H9 (cell line): ENCODE results near the gene UBR2. TPM values are rescaled to one million over a fixed set of nuclear protein-coding genes. Genes with fewer than 3 reads are reported as not detected.

Source experiments
- DNase-seq: peaks from one replicate; pipeline ENCODE4 v3.0.0-alpha.2; 2017
- H2AFZ ChIP-seq: one replicate; pipeline ENCODE4 v1.6.1; 2013; ENCODE audit warnings: mild to moderate bottlenecking, low read length, control low read depth, moderate library complexity
- H2AK5ac ChIP-seq: 2 replicates; pipeline ENCODE4 v1.6.1; 2013; ENCODE audit warnings: low read length, control low read depth, mixed read lengths; ENCODE audit not compliant: insufficient read length
- H2BK120ac ChIP-seq: one replicate; pipeline ENCODE4 v1.6.1; 2013; ENCODE audit warnings: low read depth, mild to moderate bottlenecking, low read length, control low read depth, inconsistent platforms; ENCODE audit not compliant: poor library complexity, severe bottlenecking
- H2BK12ac ChIP-seq: 2 replicates; pipeline ENCODE4 v1.6.1; 2013; ENCODE audit warnings: low read length, control low read depth, mixed read lengths, low read depth; ENCODE audit not compliant: insufficient read length
- H2BK15ac ChIP-seq: 2 replicates; pipeline ENCODE4 v1.6.1; 2013; ENCODE audit warnings: low read depth, low read length, control low read depth
- H2BK20ac ChIP-seq: one replicate; pipeline ENCODE4 v1.6.1; 2013; ENCODE audit warnings: low read depth, mild to moderate bottlenecking, low read length, control low read depth, inconsistent platforms; ENCODE audit not compliant: poor library complexity, severe bottlenecking
- H2BK5ac ChIP-seq: 2 replicates; pipeline ENCODE4 v1.6.1; 2013; ENCODE audit warnings: low read length, control low read depth, mixed read lengths; ENCODE audit not compliant: insufficient read length
- H3K14ac ChIP-seq: 2 replicates; pipeline ENCODE4 v1.6.1; 2013; ENCODE audit warnings: low read length, control low read depth; ENCODE audit not compliant: insufficient read depth
- H3K18ac ChIP-seq: 2 replicates; pipeline ENCODE4 v1.6.1; 2013; ENCODE audit warnings: low read depth, mild to moderate bottlenecking, mixed read lengths, low read length, control low read depth; ENCODE audit not compliant: insufficient read length
- H3K23ac ChIP-seq: 2 replicates; pipeline ENCODE4 v1.6.1; 2013; ENCODE audit warnings: low read length, control low read depth, mixed read lengths, low read depth; ENCODE audit not compliant: insufficient read length
- H3K23me2 ChIP-seq: 2 replicates; pipeline ENCODE4 v1.6.1; 2013; ENCODE audit warnings: low read depth, mild to moderate bottlenecking, mixed read lengths, low read length, control low read depth; ENCODE audit not compliant: insufficient read length, poor library complexity, severe bottlenecking
- H3K27ac ChIP-seq: 2 replicates; pipeline ENCODE4 v1.5.1; 2013; ENCODE audit warnings: low read length, control low read depth, mixed read lengths, low read depth; ENCODE audit not compliant: insufficient read length
- H3K27me3 ChIP-seq: 2 replicates; pipeline ENCODE4 v1.6.1; 2013; ENCODE audit warnings: low read length, control low read depth, inconsistent platforms; ENCODE audit not compliant: insufficient read depth
- H3K4ac ChIP-seq: 2 replicates; pipeline ENCODE4 v1.6.1; 2013; ENCODE audit warnings: low read depth, mild to moderate bottlenecking, control low read depth, inconsistent platforms, low read length, moderate library complexity
- H3K4me1 ChIP-seq: 2 replicates; pipeline ENCODE4 v1.6.1; 2013; ENCODE audit warnings: low read length, control low read depth, inconsistent platforms; ENCODE audit not compliant: insufficient read depth
- H3K4me2 ChIP-seq: 2 replicates; pipeline ENCODE4 v1.6.1; 2013; ENCODE audit warnings: low read length, control low read depth, mixed read lengths; ENCODE audit not compliant: insufficient read length, insufficient read depth
- H3K56ac ChIP-seq: 2 replicates; pipeline ENCODE4 v1.6.1; 2013; ENCODE audit warnings: low read depth, mild to moderate bottlenecking, mixed read lengths, low read length, control low read depth; ENCODE audit not compliant: insufficient read length
- H3K79me1 ChIP-seq: 2 replicates; pipeline ENCODE4 v1.6.1; 2013; ENCODE audit warnings: low read depth, mild to moderate bottlenecking, moderate library complexity, low read length, control low read depth, inconsistent platforms; ENCODE audit not compliant: insufficient read depth, poor library complexity, severe bottlenecking
- H3K79me2 ChIP-seq: 2 replicates; pipeline ENCODE4 v1.6.1; 2013; ENCODE audit warnings: low read length, control low read depth, inconsistent platforms; ENCODE audit not compliant: insufficient read depth
- H3K9ac ChIP-seq: 2 replicates; pipeline ENCODE4 v1.6.1; 2013; ENCODE audit warnings: low read length, control low read depth, mixed read lengths; ENCODE audit not compliant: insufficient read length; ENCODE audit errors: extremely low read depth
- H3K9me3 ChIP-seq: one replicate; pipeline ENCODE4 v1.6.1; 2013; ENCODE audit warnings: low read depth, low read length, inconsistent platforms; ENCODE audit not compliant: control insufficient read depth
- H3T11ph ChIP-seq: one replicate; pipeline ENCODE4 v1.6.1; 2013; ENCODE audit warnings: mild to moderate bottlenecking, low read length, control low read depth, inconsistent platforms
- H4K20me1 ChIP-seq: one replicate; pipeline ENCODE4 v1.6.1; 2013; ENCODE audit not compliant: control insufficient read depth, insufficient read length, insufficient read depth
- H4K5ac ChIP-seq: 2 replicates; pipeline ENCODE4 v1.6.1; 2013; ENCODE audit warnings: low read depth, mild to moderate bottlenecking, mixed read lengths, low read length, control low read depth; ENCODE audit not compliant: insufficient read length
- H4K8ac ChIP-seq: replicated peaks from 2 replicates; pipeline ENCODE4 v1.6.1; 2013; ENCODE audit warnings: low read length, control low read depth, mixed read lengths, low read depth; ENCODE audit not compliant: insufficient read length
- H4K91ac ChIP-seq: 2 replicates; pipeline ENCODE4 v1.6.1; 2013; ENCODE audit warnings: low read depth, mild to moderate bottlenecking, moderate library complexity, mixed read lengths, low read length, control low read depth; ENCODE audit not compliant: insufficient read length
- H3K27ac Mint-ChIP-seq, 3 experiments: 2 replicates in 2 of 3; 3 replicates in 1 of 3; pipeline ENCODE4 v1.8.0; 2020 to 2021; ENCODE audit warnings: mixed read lengths in 3 of 3, mild to moderate bottlenecking in 1 of 3, moderate library complexity in 1 of 3
- H3K27me3 Mint-ChIP-seq: 2 replicates; pipeline ENCODE4 v1.8.0; 2021; ENCODE audit warnings: low read depth, mild to moderate bottlenecking, moderate library complexity, mixed read lengths
- H3K36me3 Mint-ChIP-seq, 3 experiments: 2 replicates in 2 of 3; 3 replicates in 1 of 3; pipeline ENCODE4 v1.8.0; 2020 to 2021; ENCODE audit warnings: low read depth in 3 of 3, mixed read lengths in 3 of 3; ENCODE audit not compliant: insufficient read depth in 1 of 3
- H3K4me1 Mint-ChIP-seq, 2 experiments: 2 replicates each; pipeline ENCODE4 v1.8.0; 2020; ENCODE audit warnings: mixed read lengths in 2 of 2
- H3K4me3 Mint-ChIP-seq, 2 experiments: 2 replicates in 1 of 2; 3 replicates in 1 of 2; pipeline ENCODE4 v1.8.0; 2020 to 2021; ENCODE audit warnings: mild to moderate bottlenecking in 2 of 2, mixed read lengths in 2 of 2, moderate library complexity in 1 of 2
- H3K9me3 Mint-ChIP-seq, 2 experiments: 2 replicates in 1 of 2; 3 replicates in 1 of 2; pipeline ENCODE4 v1.8.0; 2020; ENCODE audit warnings: mild to moderate bottlenecking in 2 of 2, mixed read lengths in 2 of 2, moderate library complexity in 1 of 2
- WGBS: extraction: QIAGEN DNeasy Blood & Tissue Kit; methylation state at CpG from one replicate; pipeline ENCODE4 v1.1.7; 2013; ENCODE audit warnings: missing lambda C conversion rate, low lambda C conversion rate, mixed read lengths; ENCODE audit not compliant: insufficient read length; ENCODE audit errors: extremely low coverage; 5-methylcytosine and 5-hydroxymethylcytosine counted together
- total RNA-seq: library from RNA; stranded (reverse); gene quantifications from 2 replicates; pipeline ENCODE4 v1.2.1, GENCODE V29; 2021
- TF ChIP-seq, protein P1 (sequence below): fragments of 200-600 bp; sonication (generic); conservative IDR thresholded peaks from 3 replicates; pipeline ENCODE4 v1.8.0; 2021; ENCODE audit warnings: antibody characterized with exemption, mild to moderate bottlenecking

UBR2 gene
- total RNA-seq, 1 experiment from 2014 or later: 18.7 TPM

DNA sequence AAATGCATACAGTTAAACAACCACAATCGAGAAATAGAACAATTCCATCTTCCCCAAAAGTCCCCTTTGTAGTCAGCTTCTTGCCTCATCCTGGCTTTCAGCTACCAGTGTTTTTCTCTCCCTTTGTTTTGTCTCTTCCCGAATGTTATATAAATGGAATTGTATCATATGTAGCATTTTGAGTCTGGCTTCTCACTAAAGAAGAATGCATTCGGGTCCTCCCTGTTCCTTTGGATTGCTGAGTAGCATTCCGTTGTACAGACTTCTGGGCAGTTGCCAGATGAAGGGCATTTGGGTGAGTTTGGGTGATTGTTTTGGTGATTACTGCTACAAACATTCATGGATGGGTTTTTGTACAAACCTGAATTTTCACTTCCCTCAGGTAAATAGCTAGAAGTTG is 130.8 kb downstream of the UBR2 start:
- Histone ChIP-seq H2BK5ac (no peak overlapping the region), H3K27ac (no peak overlapping the region), H3K79me2 (no peaks in the 10 kb centered on the region), H4K8ac (no peak overlapping the region), H3K23ac (no peak overlapping the region), H4K5ac (no peak overlapping the region), H2BK15ac (no peak overlapping the region), H4K91ac (no peak overlapping the region), H3K4me1 (no peaks in the 10 kb centered on the region), H2BK20ac (no peak overlapping the region), H3K79me1 (no peaks in the 10 kb centered on the region), H2BK120ac (no peak overlapping the region), H3K18ac (no peak overlapping the region), H3K23me2 (no peaks in the 10 kb centered on the region), H4K20me1 (no peaks in the 10 kb centered on the region), H2AK5ac (no peak overlapping the region), H3K14ac (no peak overlapping the region), H3K9me3 (no peaks in the 10 kb centered on the region), H3K9ac (no peak overlapping the region), H3K56ac (no peak overlapping the region), H3K4me2 (no peak overlapping the region), H2AFZ (no peak overlapping the region), H3K27me3 (no peaks in the 10 kb centered on the region), H3T11ph (no peak overlapping the region), H2BK12ac (no peak overlapping the region), H3K4ac (no peak overlapping the region)
- Mint-ChIP-seq H3K27ac (no peak overlapping the region), H3K36me3 (peaks cover 9 to 37% (median 20%) of the 10 kb centered on the region in 3 experiments; a peak in 6 of 7 replicates), H3K4me3 (no peak overlapping the region), H3K27me3 (no peaks in the 10 kb centered on the region), H3K9me3 (no peaks in the 10 kb centered on the region), H3K4me1 (no peaks in the 10 kb centered on the region; a peak in 1 of 4 replicates)
- WGBS: no CpG with 5 or more reads among the region's 4 CpGs
- TF ChIP-seq, protein P1, sequence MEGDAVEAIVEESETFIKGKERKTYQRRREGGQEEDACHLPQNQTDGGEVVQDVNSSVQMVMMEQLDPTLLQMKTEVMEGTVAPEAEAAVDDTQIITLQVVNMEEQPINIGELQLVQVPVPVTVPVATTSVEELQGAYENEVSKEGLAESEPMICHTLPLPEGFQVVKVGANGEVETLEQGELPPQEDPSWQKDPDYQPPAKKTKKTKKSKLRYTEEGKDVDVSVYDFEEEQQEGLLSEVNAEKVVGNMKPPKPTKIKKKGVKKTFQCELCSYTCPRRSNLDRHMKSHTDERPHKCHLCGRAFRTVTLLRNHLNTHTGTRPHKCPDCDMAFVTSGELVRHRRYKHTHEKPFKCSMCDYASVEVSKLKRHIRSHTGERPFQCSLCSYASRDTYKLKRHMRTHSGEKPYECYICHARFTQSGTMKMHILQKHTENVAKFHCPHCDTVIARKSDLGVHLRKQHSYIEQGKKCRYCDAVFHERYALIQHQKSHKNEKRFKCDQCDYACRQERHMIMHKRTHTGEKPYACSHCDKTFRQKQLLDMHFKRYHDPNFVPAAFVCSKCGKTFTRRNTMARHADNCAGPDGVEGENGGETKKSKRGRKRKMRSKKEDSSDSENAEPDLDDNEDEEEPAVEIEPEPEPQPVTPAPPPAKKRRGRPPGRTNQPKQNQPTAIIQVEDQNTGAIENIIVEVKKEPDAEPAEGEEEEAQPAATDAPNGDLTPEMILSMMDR: no peak
- no peak for DNase-seq
